Suprapubic skin (tissue), 4 donors: ENCODE results near the gene PHOSPHO1. TPM values are rescaled to one million over a fixed set of nuclear protein-coding genes. Genes with fewer than 3 reads are reported as not detected.
A peak's percentile ranks its signal among the peaks of the same experiment; 100 is the strongest.

ENCODE experiments used
- DNase-seq, 2 donors: peaks; one replicate each; pipeline ENCODE4 v3.0.0-alpha.2; 2019; ENCODE audit warnings: low spot score in 2 of 2
- H3K27ac ChIP-seq: fragments of 200-600 bp; sonication (generic); one replicate; pipeline ENCODE4 v1.5.1; 2019
- H3K27me3 ChIP-seq: fragments of 200-600 bp; sonication (generic); one replicate; pipeline ENCODE4 v1.5.1; 2019
- H3K36me3 ChIP-seq: fragments of 200-600 bp; sonication (generic); one replicate; pipeline ENCODE4 v1.5.1; 2019
- H3K4me1 ChIP-seq: fragments of 200-600 bp; sonication (generic); one replicate; pipeline ENCODE4 v1.5.1; 2019
- H3K4me3 ChIP-seq: fragments of 200-600 bp; sonication (generic); one replicate; pipeline ENCODE4 v1.5.1; 2019; ENCODE audit warnings: mild to moderate bottlenecking
- H3K9me3 ChIP-seq: fragments of 200-600 bp; sonication (generic); one replicate; pipeline ENCODE4 v1.5.1; 2019
- CTCF ChIP-seq, 2 donors: fragments of 200-600 bp in 1 of 2; fragments of 450-650 bp in 1 of 2; sonication (generic) in 1 of 2; IDR thresholded peaks; one replicate each; pipeline ENCODE4 v1.5.1; 2016 to 2019; ENCODE audit warnings: antibody characterized with exemption in 2 of 2, mild to moderate bottlenecking in 1 of 2, moderate library complexity in 1 of 2
- EP300 ChIP-seq: sonication (generic); formaldehyde crosslinking; IDR thresholded peaks from one replicate; pipeline ENCODE4 v1.6.1; 2017; ENCODE audit warnings: antibody characterized with exemption
- POLR2A ChIP-seq, 2 donors: fragments of 450-650 bp; IDR thresholded peaks; one replicate each; pipeline ENCODE4 v1.6.1; 2017; ENCODE audit warnings: antibody characterized with exemption in 2 of 2, mild to moderate bottlenecking in 2 of 2, moderate library complexity in 2 of 2
- POLR2AphosphoS5 ChIP-seq, 3 donors: sonication (generic); formaldehyde crosslinking; IDR thresholded peaks; one replicate each; pipeline ENCODE4 v1.6.1; 2017; ENCODE audit warnings: antibody characterized with exemption in 3 of 3
- WGBS: methylation state at CpG from one replicate; pipeline ENCODE4 v1.1.5; 2018; 5-methylcytosine and 5-hydroxymethylcytosine counted together
- total RNA-seq, 4 donors: library from RNA; depleted of rRNA; stranded (reverse); fragments of >200 nt; gene quantifications; one replicate each; pipeline ENCODE4 v1.1.0, GENCODE V29; 2016

The PHOSPHO1 gene
- total RNA-seq, 4 donors from 2014 or later = 0.70 to 0.79 TPM; not detected in 2

GRCh38 chr17:49224198-49224996, 6.2 kb downstream of the PHOSPHO1 start:
- 4% methylated on average over 46 of the region's 95 CpGs for WGBS
- no peak overlapping the region for H3K27ac ChIP-seq
- no peaks in the 10 kb centered on the region for H3K36me3 ChIP-seq
- peaks cover 75% of the 10 kb centered on the region for H3K27me3 ChIP-seq
- no peak for DNase-seq
- TF ChIP-seq POLR2A (IDR thresholded peaks at IDR 0.05) (no peak), POLR2AphosphoS5 (IDR thresholded peaks at IDR 0.05) (no peak), EP300 (no peak), CTCF (IDR thresholded peaks at IDR 0.05) (no peak)
- H3K4me1 ChIP-seq = peaks cover 23% of the 10 kb centered on the region
- no peaks in the 10 kb centered on the region for H3K9me3 ChIP-seq
- peak overlapping the region; percentile 13 for H3K4me3 ChIP-seq

- TF ChIP-seq CTCF (IDR thresholded peaks at IDR 0.05) = peak; percentile 45 to 83
- no peak for TF ChIP-seq POLR2A (IDR thresholded peaks at IDR 0.05)
- 5% methylated on average over 26 of the region's 31 CpGs for WGBS
- H3K27me3 ChIP-seq = peaks cover 75% of the 10 kb centered on the region
These were observed 6.9 kb downstream of the PHOSPHO1 start for GRCh38 chr17:49223517-49224197.

GRCh38 chr17:49223168-49223516, 7.4 kb downstream of the PHOSPHO1 start:
- H3K27me3 ChIP-seq = peaks cover 78% of the 10 kb centered on the region
- H3K36me3 ChIP-seq = no peaks in the 10 kb centered on the region
- H3K4me1 ChIP-seq = peaks cover 29% of the 10 kb centered on the region
- no peak for DNase-seq
- no peaks in the 10 kb centered on the region for H3K9me3 ChIP-seq
- WGBS = 14% methylated on average over 9 of the region's 9 CpGs
- H3K27ac ChIP-seq = no peak overlapping the region
- no peak overlapping the region for H3K4me3 ChIP-seq
- TF ChIP-seq POLR2AphosphoS5 (IDR thresholded peaks at IDR 0.05) = no peak
- no peak for TF ChIP-seq EP300
- TF ChIP-seq POLR2A (IDR thresholded peaks at IDR 0.05) = no peak
- TF ChIP-seq CTCF (IDR thresholded peaks at IDR 0.05) = no peak

More at GRCh38 chr17:49223517-49224197, 6.9 kb downstream of the PHOSPHO1 start:
- Histone ChIP-seq H3K36me3 (no peaks in the 10 kb centered on the region), H3K27ac (no peak overlapping the region), H3K9me3 (no peaks in the 10 kb centered on the region), H3K4me1 (peaks cover 29% of the 10 kb centered on the region), H3K4me3 (peak overlapping the region; percentile 13)
- DNase-seq = peak in 1 of 2 donors; percentile 79

GRCh38 chr17:49219987-49220386, 10.6 kb downstream of the PHOSPHO1 start:
- Histone ChIP-seq H3K36me3 (no peaks in the 10 kb centered on the region), H3K27me3 (peaks cover 62% of the 10 kb centered on the region), H3K4me1 (peaks cover 40% of the 10 kb centered on the region), H3K27ac (no peak overlapping the region), H3K9me3 (no peaks in the 10 kb centered on the region), H3K4me3 (no peak overlapping the region)
- 87% methylated on average over 5 of the region's 15 CpGs for WGBS
- TF ChIP-seq POLR2AphosphoS5 (IDR thresholded peaks at IDR 0.05) = no peak
- no peak for TF ChIP-seq POLR2A (IDR thresholded peaks at IDR 0.05)
- TF ChIP-seq EP300 = no peak
- TF ChIP-seq CTCF (IDR thresholded peaks at IDR 0.05) = no peak
- no peak for DNase-seq
